ENCODE measurements around the gene YWHAB.

Gene YWHAB

DNA sequence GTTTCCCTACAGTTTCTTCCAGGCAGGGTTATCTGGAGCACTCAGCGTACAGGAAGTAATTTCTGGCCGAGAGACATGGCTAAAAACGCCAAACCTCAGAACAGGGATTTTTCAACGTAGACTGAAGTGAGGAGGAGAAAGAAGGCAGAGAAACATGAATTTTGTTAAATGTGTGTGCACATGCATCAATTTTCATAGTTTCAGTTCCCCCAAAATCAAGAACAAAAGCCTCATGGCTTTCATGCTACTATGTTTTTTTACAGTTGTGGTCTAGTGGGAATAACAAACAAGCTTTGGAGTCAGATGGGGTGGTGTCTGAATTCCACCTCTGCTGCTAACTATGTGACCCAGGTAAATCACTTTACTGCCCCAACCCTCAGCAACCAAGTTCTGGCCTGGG lies 69.8 kb downstream of the YWHAB start:
- H3K27me3 ChIP-seq (ENCODE audit: low read length), result no peaks in the 10 kb centered on the region
- no peaks in the 10 kb centered on the region for H3K9me3 ChIP-seq (ENCODE audit: insufficient read depth, low read length)
- H3F3A ChIP-seq (ENCODE audit: insufficient read depth), result no peaks in the 10 kb centered on the region
- H2AFZ ChIP-seq (ENCODE audit: low read depth, low read length, severe bottlenecking), result no peak overlapping the region
- TF ChIP-seq, protein P1, sequence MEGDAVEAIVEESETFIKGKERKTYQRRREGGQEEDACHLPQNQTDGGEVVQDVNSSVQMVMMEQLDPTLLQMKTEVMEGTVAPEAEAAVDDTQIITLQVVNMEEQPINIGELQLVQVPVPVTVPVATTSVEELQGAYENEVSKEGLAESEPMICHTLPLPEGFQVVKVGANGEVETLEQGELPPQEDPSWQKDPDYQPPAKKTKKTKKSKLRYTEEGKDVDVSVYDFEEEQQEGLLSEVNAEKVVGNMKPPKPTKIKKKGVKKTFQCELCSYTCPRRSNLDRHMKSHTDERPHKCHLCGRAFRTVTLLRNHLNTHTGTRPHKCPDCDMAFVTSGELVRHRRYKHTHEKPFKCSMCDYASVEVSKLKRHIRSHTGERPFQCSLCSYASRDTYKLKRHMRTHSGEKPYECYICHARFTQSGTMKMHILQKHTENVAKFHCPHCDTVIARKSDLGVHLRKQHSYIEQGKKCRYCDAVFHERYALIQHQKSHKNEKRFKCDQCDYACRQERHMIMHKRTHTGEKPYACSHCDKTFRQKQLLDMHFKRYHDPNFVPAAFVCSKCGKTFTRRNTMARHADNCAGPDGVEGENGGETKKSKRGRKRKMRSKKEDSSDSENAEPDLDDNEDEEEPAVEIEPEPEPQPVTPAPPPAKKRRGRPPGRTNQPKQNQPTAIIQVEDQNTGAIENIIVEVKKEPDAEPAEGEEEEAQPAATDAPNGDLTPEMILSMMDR (IDR thresholded peaks at IDR 0.05; ENCODE audit: insufficient read depth, low read length, poor library complexity, severe bottlenecking), result no peak
- no peak for TF ChIP-seq EZH2phosphoT487 (conservative IDR thresholded peaks at IDR 0.05; ENCODE audit: low read length)
- H3K79me2 ChIP-seq (ENCODE audit: insufficient read depth, low read length), result peaks cover 40% of the 10 kb centered on the region
- H3K36me3 ChIP-seq (ENCODE audit: low read length), result peaks cover 30% of the 10 kb centered on the region
- H3K4me3 ChIP-seq (ENCODE audit: insufficient read depth, low read length, poor library complexity, severe bottlenecking), result no peak overlapping the region
- no peak overlapping the region for H3K4me2 ChIP-seq (ENCODE audit: low read depth, low read length, poor library complexity, severe bottlenecking)
- no peaks in the 10 kb centered on the region; the same call in 1 of the 2 replicates for H4K20me1 ChIP-seq (ENCODE audit: low read depth, low read length)
- H3K9me2 ChIP-seq (replicated peaks; ENCODE audit: insufficient read depth, low read length), result no peaks in the 10 kb centered on the region
- no peak overlapping the region for H3K9ac ChIP-seq (ENCODE audit: low read length)
- H3K27ac ChIP-seq (ENCODE audit: low read depth, low read length), result peak overlapping the region; percentile 8; the same call in 1 of the 2 replicates

DNA sequence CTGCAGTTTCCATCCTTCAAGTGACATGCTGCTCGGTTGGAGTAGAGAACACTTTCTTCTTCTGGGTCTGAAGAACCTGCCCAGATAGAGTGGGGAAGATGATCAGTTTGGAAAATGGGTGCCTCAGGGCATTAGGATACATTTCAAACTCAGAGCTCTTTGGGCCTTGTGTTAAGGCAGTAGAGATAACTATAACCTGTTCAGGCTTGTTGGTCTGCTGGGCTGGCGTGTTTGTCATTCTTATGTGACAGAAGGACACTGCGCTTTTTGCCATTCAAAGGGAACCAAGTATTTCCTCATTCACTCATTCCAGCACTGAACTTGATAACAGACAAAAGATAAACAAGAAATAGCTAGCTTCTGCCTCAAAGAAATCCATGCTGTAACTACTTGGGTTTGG lies 70.9 kb downstream of the YWHAB start:
- Histone ChIP-seq H3K36me3 (ENCODE audit: low read length) (peaks cover 28% of the 10 kb centered on the region), H3K4me3 (ENCODE audit: insufficient read depth, low read length, poor library complexity, severe bottlenecking) (no peak overlapping the region), H4K20me1 (ENCODE audit: low read depth, low read length) (no peaks in the 10 kb centered on the region; the same call in 1 of the 2 replicates), H3K79me2 (ENCODE audit: insufficient read depth, low read length) (peaks cover 40% of the 10 kb centered on the region), H3K9me2 (replicated peaks; ENCODE audit: insufficient read depth, low read length) (no peaks in the 10 kb centered on the region), H3K9me3 (ENCODE audit: insufficient read depth, low read length) (no peaks in the 10 kb centered on the region), H3K27ac (ENCODE audit: low read depth, low read length) (no peak overlapping the region), H3K4me2 (ENCODE audit: low read depth, low read length, poor library complexity, severe bottlenecking) (no peak overlapping the region), H2AFZ (ENCODE audit: low read depth, low read length, severe bottlenecking) (no peak overlapping the region), H3K9ac (ENCODE audit: low read length) (no peak overlapping the region), H3K27me3 (ENCODE audit: low read length) (no peaks in the 10 kb centered on the region), H3F3A (ENCODE audit: insufficient read depth) (peaks cover 3% of the 10 kb centered on the region; the same call in 1 of the 2 replicates)
- no peak for TF ChIP-seq EZH2phosphoT487 (conservative IDR thresholded peaks at IDR 0.05; ENCODE audit: low read length)
- TF ChIP-seq, protein P1 (IDR thresholded peaks at IDR 0.05; ENCODE audit: insufficient read depth, low read length, poor library complexity, severe bottlenecking), result no peak

All from SU-DHL-6 (cell line).